GM12878 (cell line): ENCODE results near the gene PRSS56. TPM values are rescaled to one million over a fixed set of nuclear protein-coding genes. Genes with fewer than 3 reads are reported as not detected.

Source experiments
- ATAC-seq: fragments of 200-7000 bp; cut with Tn5 transposase; 3 replicates; pipeline ENCODE4 v1.9.1; 2020; ENCODE audit warnings: mild to moderate bottlenecking, moderate library complexity
- BruUV-seq: library from RNA; stranded (reverse); fragments of 400-500 nt; replicated peaks from 2 replicates; lab custom pipeline; 2021; lab: Mats Ljungman, UMichigan
- CTCF ChIA-PET: fragments of 300-600 bp; sonication (Branson Sonifier 250); formaldehyde crosslinking; extraction: SDS; loops from one replicate; lab custom pipeline; 2021; ENCODE audit warnings: inconsistent platforms; lab: Yijun Ruan, JAX
- POLR2A ChIA-PET: fragments of 350-600 bp; formaldehyde crosslinking; extraction: SDS; loops from one replicate; lab custom pipeline; 2021; ENCODE audit warnings: inconsistent platforms; lab: Charles Lee
- RAD21 ChIA-PET: fragments of 300-600 bp; sonication (Branson Sonifier 250); formaldehyde crosslinking; loops from one replicate; lab custom pipeline; 2023; ENCODE audit warnings: antibody characterized with exemption; ENCODE audit not compliant: unreplicated experiment; lab: Charles Lee
- SMC1A ChIA-PET: fragments of 300-600 bp; sonication (Branson Sonifier 250); formaldehyde crosslinking; loops from one replicate; lab custom pipeline; 2023; ENCODE audit not compliant: unreplicated experiment, uncharacterized antibody; lab: Charles Lee
- DNase-seq: peaks from one replicate; pipeline ENCODE4 v3.0.0-alpha.2; 2011; ENCODE audit warnings: low read depth, low spot score
- FAIRE-seq: peaks from 3 replicates; lab custom pipeline; 2011; peaks lifted over from hg19 to GRCh38; lab: Jason Lieb, UNC
- H2AFZ ChIP-seq: 2 replicates; pipeline ENCODE4 v1.6.0; 2011; ENCODE audit warnings: low read depth, low read length, control low read depth; ENCODE audit not compliant: control insufficient read depth
- H3K27ac ChIP-seq: 2 replicates; pipeline ENCODE4 v1.5.1; 2011; ENCODE audit warnings: control low read depth; ENCODE audit not compliant: control insufficient read depth, insufficient read depth
- H3K27me3 ChIP-seq, 2 experiments: replicated peaks in 1 of 2; 2 replicates each; pipeline versions ENCODE4 v1.6.0 to v1.6.1; 2011; ENCODE audit warnings: low read length in 1 of 2; ENCODE audit not compliant: control insufficient read depth in 2 of 2, insufficient read depth in 2 of 2
- H3K36me3 ChIP-seq, 2 experiments: 2 replicates each; pipeline ENCODE4 v1.5.1; 2011; ENCODE audit warnings: low read length in 1 of 2; ENCODE audit not compliant: control insufficient read depth in 2 of 2, insufficient read depth in 2 of 2
- H3K4me1 ChIP-seq: 2 replicates; pipeline ENCODE4 v1.6.1; 2011; ENCODE audit warnings: mild to moderate bottlenecking, low read length, moderate library complexity, mixed read lengths; ENCODE audit not compliant: control insufficient read depth, insufficient read depth
- H3K4me2 ChIP-seq: 2 replicates; pipeline ENCODE4 v1.6.0; 2011; ENCODE audit warnings: control low read depth; ENCODE audit not compliant: control insufficient read depth, insufficient read depth
- H3K4me3 ChIP-seq: fragments of 200-600 bp; sonication (generic); 2 replicates; pipeline ENCODE4 v1.5.1; 2016
- H3K79me2 ChIP-seq: 2 replicates; pipeline ENCODE4 v1.6.0; 2011; ENCODE audit warnings: low read length; ENCODE audit not compliant: control insufficient read depth, insufficient read depth
- H3K9ac ChIP-seq: 2 replicates; pipeline ENCODE4 v1.8.0; 2011; ENCODE audit warnings: low read length, control low read depth, mixed read lengths; ENCODE audit not compliant: control insufficient read depth, insufficient read depth
- H3K9me3 ChIP-seq: replicated peaks from 3 replicates; pipeline ENCODE4 v1.5.1; 2011; ENCODE audit warnings: mild to moderate bottlenecking, low read length; ENCODE audit not compliant: control insufficient read depth, insufficient read depth
- H4K20me1 ChIP-seq: 2 replicates; pipeline ENCODE4 v1.6.0; 2011; ENCODE audit not compliant: control insufficient read depth, insufficient read depth
- CEBPB ChIP-seq, 2 experiments: fragments of 150-350 bp in 1 of 2; IDR thresholded peaks; 2 replicates each; pipeline ENCODE4 v1.6.1; 2012 to 2014; ENCODE audit warnings: low read depth in 2 of 2, low read length in 2 of 2, borderline replicate concordance in 1 of 2, inconsistent platforms in 1 of 2
- ZBTB4 ChIP-seq: fragments of 450-650 bp; formaldehyde crosslinking; IDR thresholded peaks from 2 replicates; pipeline ENCODE4 v1.4.0; 2022; ENCODE audit warnings: mild to moderate bottlenecking, moderate library complexity
- WGBS: methylation state at CpG from one replicate; pipeline ENCODE4 v1.1.6; 2016; ENCODE audit warnings: low lambda C conversion rate; ENCODE audit not compliant: insufficient replicate concordance, insufficient coverage; ENCODE audit errors: missing lambda C conversion rate; 5-methylcytosine and 5-hydroxymethylcytosine counted together
- in situ Hi-C: fragments of 300-500 bp; cut with MboI; formaldehyde crosslinking; loops from 9 replicates; pipeline ENCODE4 v1.14.3; 2018; ENCODE audit warnings: mixed read lengths
- intact Hi-C: fragments of 100-400 bp; cut with micrococcal nuclease; formaldehyde crosslinking; loops from one replicate; pipeline ENCODE4 v1.14.2; 2022; ENCODE audit not compliant: unreplicated experiment
- polyA plus RNA-seq, 11 experiments: library from polyadenylated mRNA; depleted of rRNA in 4 of 11; unstranded in 6 of 11; stranded (reverse) in 5 of 11; fragments of >200 nt; fragmentation: Nextera tagmentation in 4 of 11; fragmentation: Illumina TruSeq in 1 of 11; extraction: Ambion mirVana in 4 of 11; extraction: Trizol in 1 of 11; gene quantifications; 1 replicate in 1 of 11; 2 replicates in 10 of 11; pipeline versions ENCODE4 v1.2.1 to v1.2.3, GENCODE V29; 2011 to 2016; ENCODE audit warnings: inconsistent platforms in 2 of 11, missing spikeins in 2 of 11, low read depth in 1 of 11
- total RNA-seq, 4 experiments: library from RNA; depleted of rRNA in 3 of 4; stranded (reverse); fragments of >200 nt in 3 of 4; fragmentation: Illumina TruSeq in 1 of 4; extraction: Trizol in 1 of 4; gene quantifications; 2 replicates each; pipeline versions ENCODE4 v1.2.1 to v1.2.3, GENCODE V29; 2013 to 2021

The PRSS56 gene
- total and polyA plus RNA-seq, 10 of the 15 experiments (the other 5 are each of a cell fraction or from before 2014, with no cell fraction given) = not detected

GRCh38 chr2:232530626-232531260 is 10.6 kb downstream of the PRSS56 start:
- H3K27me3 ChIP-seq = no peaks in the 10 kb centered on the region; a peak in 1 of 4 replicates
- DNase-seq = no peak
- H3K36me3 ChIP-seq = no peaks in the 10 kb centered on the region
- BruUV-seq = no TSS peak
- no peak for ATAC-seq
- WGBS = 41% methylated on average over 9 of the region's 9 CpGs
- no peak overlapping the region for H3K27ac ChIP-seq
- no peak overlapping the region for H3K4me2 ChIP-seq
- H4K20me1 ChIP-seq = no peaks in the 10 kb centered on the region
- intact Hi-C loops = no loop called here
- POLR2A ChIA-PET = no interaction called here
- no peak overlapping the region for H3K4me3 ChIP-seq
- RAD21 ChIA-PET = no interaction called here
- TF ChIP-seq CEBPB (IDR thresholded peaks at IDR 0.05; ENCODE audit: borderline replicate concordance in 1 of 2, low read depth in 2 of 2, low read length in 2 of 2) (no peak), ZBTB4 (CRISPR knock-in tag) (no peak)
- H3K4me1 ChIP-seq = no peaks in the 10 kb centered on the region
- SMC1A ChIA-PET = interaction anchor here (1.2 kb wide), 1 partner anchor 27 kb away, joined by 3 read pairs; no protein-coding TSS in a partner anchor
- no peaks in the 10 kb centered on the region; the same call in 2 of the 3 replicates for H3K9me3 ChIP-seq
- no peaks in the 10 kb centered on the region for H3K79me2 ChIP-seq
- CTCF ChIA-PET = interaction anchor here (0.6 to 1.5 kb wide), 2 partner anchors 10 to 465 kb away, joined by 3 to 5 read pairs; partner anchors contain the start of gene PRSS56
- no peak overlapping the region for H2AFZ ChIP-seq
- FAIRE-seq = no peak
- in situ Hi-C loops = no loop called here
- no peak overlapping the region for H3K9ac ChIP-seq
